Measurements from ENCODE around the gene MCCC1. TPM values are rescaled to one million over a fixed set of nuclear protein-coding genes. Genes with fewer than 3 reads are reported as not detected.

Gene MCCC1
- total and polyA plus RNA-seq, 2 of the 4 experiments (the other 2 are of a cell fraction): 14.2 to 17.9 TPM

- no peak overlapping the region for H2AK5ac ChIP-seq (ENCODE audit: low read depth, low read length)
- no peak overlapping the region for H3K14ac ChIP-seq (replicated peaks; ENCODE audit: low read depth, low read length)
- ATAC-seq (ENCODE audit: low read depth) (peak; percentile 56), DNase-seq (peak; percentile 72)
- BruUV-seq (replicated peaks): no TSS peak
- no peak overlapping the region for H4K8ac ChIP-seq (ENCODE audit: low read depth in 2 of 2, low read length in 2 of 2)
- intact Hi-C loops (cut with micrococcal nuclease): no loop called here
- H3K4me2 ChIP-seq (ENCODE audit: low read depth, low read length): peak overlapping the region; percentile 12; the same call in 1 of the 2 replicates
- H3K79me1 ChIP-seq (ENCODE audit: low read depth in 1 of 2, low read length in 2 of 2): no peaks in the 10 kb centered on the region; a peak in 1 of 4 replicates
- in situ Hi-C loops (cut with MboI; ENCODE audit: low sequenced_read_pairs): no loop called here
- no peak overlapping the region for H4K5ac ChIP-seq (ENCODE audit: low read depth, low read length)
- H3K4ac ChIP-seq (ENCODE audit: low read depth, low read length): no peak overlapping the region
- no peak overlapping the region for H2BK120ac ChIP-seq (ENCODE audit: low read depth, low read length)
- WGBS, 2 experiments (ENCODE audit: extremely low coverage in 2 of 2, insufficient read length in 1 of 2): 60% methylated on average over 1 of the region's 9 CpGs; no CpG with 5 or more reads in 1 of the 2 experiments
- H3K9me1 ChIP-seq (ENCODE audit: insufficient read depth, low read length): no peaks in the 10 kb centered on the region
- no peak overlapping the region for H2BK20ac ChIP-seq (ENCODE audit: low read depth, low read length)
- no peaks in the 10 kb centered on the region for H3K9me3 ChIP-seq (ENCODE audit: control insufficient read depth, insufficient read depth, low read length)
- H3K4me1 ChIP-seq (ENCODE audit: control insufficient read depth, insufficient read depth, low read length): no peaks in the 10 kb centered on the region
- no peak overlapping the region for H3K27ac ChIP-seq (ENCODE audit: insufficient read depth, low read length)
- ChIA-PET CTCF (interaction anchor here (0.6 to 1.4 kb wide), 4 partner anchors 11 to 677 kb away, joined by 3 to 4 read pairs (median 4); no protein-coding TSS in a partner anchor), POLR2A (ENCODE audit: unreplicated experiment) (no interaction called here)
- peaks cover 30% of the 10 kb centered on the region for H3K36me3 ChIP-seq (ENCODE audit: control insufficient read depth, insufficient read depth, low read length)
- peak overlapping the region; percentile 5 for H2BK5ac ChIP-seq (ENCODE audit: low read depth, low read length, poor library complexity, severe bottlenecking)
- peak; percentile 27; the same call in 1 of the 2 replicates for TF ChIP-seq CTCF (conservative IDR thresholded peaks at IDR 0.05; ENCODE audit: low read depth, low read length)
- TF ChIP-seq POLR2A (IDR thresholded peaks at IDR 0.05; ENCODE audit: low read depth, low read length): no peak
- no peak for TF ChIP-seq FOS (IDR thresholded peaks at IDR 0.05; ENCODE audit: low read depth, low read length)
- H2BK15ac ChIP-seq (ENCODE audit: low read depth, low read length): no peak overlapping the region
- no peak overlapping the region for H3K9ac ChIP-seq (ENCODE audit: low read depth, low read length)
- H2AFZ ChIP-seq (replicated peaks; ENCODE audit: low read length, poor library complexity): no peak overlapping the region
- H3K23ac ChIP-seq (ENCODE audit: low read depth, low read length): no peak overlapping the region
- H4K20me1 ChIP-seq (ENCODE audit: insufficient read depth, low read length): no peaks in the 10 kb centered on the region
- no peak overlapping the region for H2AK9ac ChIP-seq (replicated peaks; ENCODE audit: low read depth, low read length, poor library complexity)
- dilution Hi-C loops (cut with HindIII; ENCODE audit: low sequenced_read_pairs, unreplicated experiment): no loop called here
- H3K18ac ChIP-seq (ENCODE audit: low read depth, low read length): no peak overlapping the region
- no peak overlapping the region for H3K56ac ChIP-seq (ENCODE audit: extremely low read depth, insufficient read depth, low read length)
- no peak overlapping the region for H4K91ac ChIP-seq (ENCODE audit: insufficient read depth, low read depth, low read length)
- H3K4me3 ChIP-seq (ENCODE audit: insufficient read depth, low read depth, low read length): no peak overlapping the region
- H3K27me3 ChIP-seq (ENCODE audit: control insufficient read depth, insufficient read depth, low read length): no peaks in the 10 kb centered on the region
These were observed 13.5 kb downstream of the MCCC1 start for GRCh38 chr3:183085634-183086390.
